Measurements from ENCODE around the gene ACCS.

Gene ACCS

GRCh38 chr11:44065841-44066731 is at the start of gene ACCS:
Gene ACCS (plus strand): TSS chr11:44066270. CDS start chr11:44067628, 1,358 bp downstream.
- DNase-seq = peak; percentile 41 to 94 (median 81)

- no peak for DNase-seq
These were observed 49.3 kb upstream of the ACCS start for GRCh38 chr11:44016546-44017442.

- DNase-seq = no peak
These were observed 48.5 kb upstream of the ACCS start for GRCh38 chr11:44017443-44018126.

- DNase-seq = no peak
These were observed 47.9 kb upstream of the ACCS start for GRCh38 chr11:44018127-44018521.

- DNase-seq = no peak
These were observed 47.2 kb upstream of the ACCS start for GRCh38 chr11:44018829-44019228.

GRCh38 chr11:44024977-44025376 is 41.1 kb upstream of the ACCS start:
- no peak for DNase-seq

- DNase-seq = no peak
These were observed 40.3 kb upstream of the ACCS start for GRCh38 chr11:44025727-44026126.

- no peak for DNase-seq
These were observed 37.7 kb upstream of the ACCS start for GRCh38 chr11:44028401-44028800.

- DNase-seq = no peak
These were observed 37.1 kb upstream of the ACCS start for GRCh38 chr11:44028816-44029506.

- DNase-seq = no peak
These were observed 36.6 kb upstream of the ACCS start for GRCh38 chr11:44029507-44029845.

GRCh38 chr11:44029977-44030911 is 35.8 kb upstream of the ACCS start:
- peak in 5 of 56 donors; percentile 4 to 20 (median 12) for DNase-seq

- no peak for DNase-seq
These were observed 35.1 kb upstream of the ACCS start for GRCh38 chr11:44030996-44031395.

- DNase-seq = no peak
These were observed 34.5 kb upstream of the ACCS start for GRCh38 chr11:44031549-44031948.

GRCh38 chr11:44032299-44033085 is 33.6 kb upstream of the ACCS start:
- peak in 29 of 56 donors; percentile 9 to 73 (median 32) for DNase-seq

- DNase-seq = peak in 47 of 56 donors; percentile 24 to 81 (median 58)
These were observed 32.6 kb upstream of the ACCS start for GRCh38 chr11:44033411-44033850.

- DNase-seq = peak in 1 of 56 donors; percentile 40
These were observed 32.2 kb upstream of the ACCS start for GRCh38 chr11:44033856-44034255.

GRCh38 chr11:44034639-44035038 is 31.4 kb upstream of the ACCS start:
- DNase-seq = no peak

GRCh38 chr11:44036811-44037657 is 29.0 kb upstream of the ACCS start:
- DNase-seq = peak in 53 of 56 donors; percentile 14 to 91 (median 71)

Measured in amygdala (tissue), 56 donors.